DND-41 (cell line): Measurements from ENCODE around the gene NLGN1.

Experiments
- ATAC-seq: fragments of 200-7000 bp; cut with Tn5 transposase; 3 replicates; pipeline ENCODE4 v1.9.1; 2021; ENCODE audit warnings: low read depth; ENCODE audit not compliant: insufficient read depth
- DNase-seq: peaks from one replicate; pipeline ENCODE4 v3.0.0-alpha.2; 2020
- H2AFZ ChIP-seq: 2 replicates; pipeline ENCODE4 v1.6.0; 2012; ENCODE audit warnings: low read depth, low read length
- H3K27ac ChIP-seq: 2 replicates; pipeline ENCODE4 v1.5.1; 2012; ENCODE audit warnings: low read length, inconsistent platforms
- H3K27me3 ChIP-seq: fragments of 200-600 bp; sonication (generic); 2 replicates; pipeline ENCODE4 v1.6.0; 2012; ENCODE audit warnings: low read length, mild to moderate bottlenecking, inconsistent platforms; ENCODE audit not compliant: insufficient read depth, poor library complexity
- H3K36me3 ChIP-seq: 2 replicates; pipeline ENCODE4 v1.5.1; 2012; ENCODE audit warnings: low read length, inconsistent platforms; ENCODE audit not compliant: insufficient read depth
- H3K4me1 ChIP-seq: 2 replicates; pipeline ENCODE4 v1.5.1; 2012; ENCODE audit warnings: mild to moderate bottlenecking, low read length; ENCODE audit not compliant: insufficient read depth
- H3K4me2 ChIP-seq: 2 replicates; pipeline ENCODE4 v1.6.0; 2012; ENCODE audit warnings: mild to moderate bottlenecking, moderate library complexity, low read length, inconsistent platforms; ENCODE audit not compliant: insufficient read depth
- H3K4me3 ChIP-seq, 2 experiments: fragments of 200-600 bp in 1 of 2; shearing (Covaris generic) in 1 of 2; 2 replicates each; pipeline ENCODE4 v1.5.1; 2012 to 2016; ENCODE audit warnings: inconsistent platforms in 2 of 2, low read length in 2 of 2, mild to moderate bottlenecking in 2 of 2, low read depth in 1 of 2, moderate library complexity in 1 of 2
- H3K79me2 ChIP-seq: 2 replicates; pipeline ENCODE4 v1.6.0; 2012; ENCODE audit warnings: low read length, inconsistent platforms; ENCODE audit not compliant: insufficient read depth
- H3K9ac ChIP-seq: 2 replicates; pipeline ENCODE4 v1.6.0; 2012; ENCODE audit warnings: low read depth, mild to moderate bottlenecking, inconsistent platforms, low read length, moderate library complexity
- H3K9me3 ChIP-seq: 2 replicates; pipeline ENCODE4 v1.5.1; 2012; ENCODE audit warnings: low read length, moderate library complexity, mild to moderate bottlenecking, inconsistent platforms; ENCODE audit not compliant: insufficient read depth, severe bottlenecking
- H4K20me1 ChIP-seq: 2 replicates; pipeline ENCODE4 v1.6.0; 2012; ENCODE audit warnings: low read length; ENCODE audit not compliant: insufficient read depth
- EZH2 ChIP-seq: IDR thresholded peaks from 3 replicates; pipeline ENCODE4 v1.6.1; 2012; ENCODE audit warnings: borderline replicate concordance, low read depth, mild to moderate bottlenecking, moderate library complexity, low read length, inconsistent platforms; ENCODE audit not compliant: severe bottlenecking
- TF ChIP-seq, protein P1 (sequence below): IDR thresholded peaks from 2 replicates; pipeline ENCODE4 v1.5.1; 2012; ENCODE audit warnings: borderline replicate concordance, low read length, moderate library complexity, mild to moderate bottlenecking; ENCODE audit not compliant: poor library complexity, severe bottlenecking; ENCODE audit errors: extremely low read depth

Gene NLGN1

DNA sequence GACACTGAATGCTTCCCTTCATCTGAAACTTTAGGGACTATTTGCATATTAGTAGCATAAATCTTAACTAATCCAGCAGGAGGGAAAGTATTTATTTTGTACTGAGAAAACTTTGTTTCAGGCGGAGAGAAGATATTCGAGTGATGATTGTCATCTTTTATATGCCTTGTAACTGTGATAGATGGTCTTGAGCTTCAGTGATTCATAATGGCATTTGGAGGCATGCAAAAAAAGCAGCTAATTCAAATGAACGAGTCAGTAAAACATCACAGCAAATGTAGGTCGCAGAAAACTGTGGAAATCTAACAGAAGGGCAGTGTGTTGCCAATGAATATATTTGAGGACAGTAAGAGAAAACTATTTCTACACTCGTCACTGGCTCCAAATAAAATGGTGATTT, 817.9 kb downstream of the NLGN1 start:
- no peak overlapping the region for H3K4me3 ChIP-seq
- no peak for DNase-seq
- H3K27me3 ChIP-seq = no peaks in the 10 kb centered on the region
- H4K20me1 ChIP-seq = no peaks in the 10 kb centered on the region
- no peak for ATAC-seq
- no peak overlapping the region for H2AFZ ChIP-seq
- TF ChIP-seq, protein P1, sequence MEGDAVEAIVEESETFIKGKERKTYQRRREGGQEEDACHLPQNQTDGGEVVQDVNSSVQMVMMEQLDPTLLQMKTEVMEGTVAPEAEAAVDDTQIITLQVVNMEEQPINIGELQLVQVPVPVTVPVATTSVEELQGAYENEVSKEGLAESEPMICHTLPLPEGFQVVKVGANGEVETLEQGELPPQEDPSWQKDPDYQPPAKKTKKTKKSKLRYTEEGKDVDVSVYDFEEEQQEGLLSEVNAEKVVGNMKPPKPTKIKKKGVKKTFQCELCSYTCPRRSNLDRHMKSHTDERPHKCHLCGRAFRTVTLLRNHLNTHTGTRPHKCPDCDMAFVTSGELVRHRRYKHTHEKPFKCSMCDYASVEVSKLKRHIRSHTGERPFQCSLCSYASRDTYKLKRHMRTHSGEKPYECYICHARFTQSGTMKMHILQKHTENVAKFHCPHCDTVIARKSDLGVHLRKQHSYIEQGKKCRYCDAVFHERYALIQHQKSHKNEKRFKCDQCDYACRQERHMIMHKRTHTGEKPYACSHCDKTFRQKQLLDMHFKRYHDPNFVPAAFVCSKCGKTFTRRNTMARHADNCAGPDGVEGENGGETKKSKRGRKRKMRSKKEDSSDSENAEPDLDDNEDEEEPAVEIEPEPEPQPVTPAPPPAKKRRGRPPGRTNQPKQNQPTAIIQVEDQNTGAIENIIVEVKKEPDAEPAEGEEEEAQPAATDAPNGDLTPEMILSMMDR = no peak
- TF ChIP-seq EZH2 = no peak
- H3K27ac ChIP-seq = no peak overlapping the region
- no peak overlapping the region for H3K4me2 ChIP-seq
- H3K79me2 ChIP-seq = no peaks in the 10 kb centered on the region
- no peaks in the 10 kb centered on the region for H3K9me3 ChIP-seq
- H3K9ac ChIP-seq = no peak overlapping the region
- H3K4me1 ChIP-seq = peaks cover 2% of the 10 kb centered on the region; the same call in 1 of the 2 replicates
- no peaks in the 10 kb centered on the region for H3K36me3 ChIP-seq

- Histone ChIP-seq H3K4me1 (peaks cover 2% of the 10 kb centered on the region; the same call in 1 of the 2 replicates), H4K20me1 (no peaks in the 10 kb centered on the region), H3K4me3 (no peak overlapping the region), H3K4me2 (no peak overlapping the region), H3K27ac (no peak overlapping the region), H3K9me3 (no peaks in the 10 kb centered on the region), H3K27me3 (no peaks in the 10 kb centered on the region), H3K9ac (no peak overlapping the region), H2AFZ (no peak overlapping the region), H3K79me2 (no peaks in the 10 kb centered on the region), H3K36me3 (no peaks in the 10 kb centered on the region)
- DNase-seq (no peak), ATAC-seq (no peak)
- TF ChIP-seq EZH2 = no peak
- TF ChIP-seq, protein P1 = no peak
These were observed 818.5 kb downstream of the NLGN1 start for GRCh38 chr3:174216019-174216418.

DNA sequence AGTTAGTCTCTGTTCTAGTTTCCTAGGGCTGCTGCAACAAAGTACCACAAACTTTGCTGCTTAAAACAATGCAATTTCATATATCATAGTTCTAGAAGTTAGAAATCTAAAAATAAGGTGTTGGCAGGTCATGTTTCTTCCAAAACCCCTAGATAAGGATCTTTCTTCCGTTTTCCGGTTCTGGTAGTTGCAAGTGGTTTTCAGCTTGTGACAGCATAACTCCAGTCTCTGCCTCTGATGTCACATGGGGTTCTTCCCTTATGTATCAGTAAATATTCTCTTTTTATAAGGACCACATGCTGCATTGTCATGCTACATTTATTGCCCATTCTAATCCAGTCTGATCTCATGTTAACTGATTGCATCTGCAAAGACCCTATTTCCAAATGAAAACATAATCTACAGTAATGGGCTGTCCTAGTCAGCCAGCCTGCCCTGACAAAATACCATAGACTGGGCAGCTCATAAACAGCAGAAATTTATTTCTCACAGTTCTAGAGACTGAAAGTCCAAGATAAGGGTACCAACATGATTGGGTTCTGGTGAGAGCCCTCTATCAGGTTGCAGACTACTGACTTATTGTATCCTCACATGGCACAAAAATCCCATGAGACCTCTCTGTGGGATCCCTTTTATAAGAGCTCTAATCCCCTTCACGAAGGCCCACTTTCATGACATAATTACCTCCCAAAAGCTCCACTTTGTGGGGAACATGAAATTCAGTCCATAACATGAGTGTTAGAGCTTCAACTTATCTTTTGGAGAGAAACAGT, 819.6 kb downstream of the NLGN1 start:
- ATAC-seq (peak; percentile 69), DNase-seq (peak; percentile 18)
- no peak overlapping the region for H3K27ac ChIP-seq
- no peak overlapping the region for H3K4me2 ChIP-seq
- no peak overlapping the region for H3K9ac ChIP-seq
- TF ChIP-seq, protein P1 = no peak
- no peak for TF ChIP-seq EZH2
- H2AFZ ChIP-seq = no peak overlapping the region
- H3K4me1 ChIP-seq = peaks cover 2% of the 10 kb centered on the region; the same call in 1 of the 2 replicates
- H3K4me3 ChIP-seq = no peak overlapping the region
- no peaks in the 10 kb centered on the region for H3K9me3 ChIP-seq
- no peaks in the 10 kb centered on the region for H3K27me3 ChIP-seq
- H3K36me3 ChIP-seq = no peaks in the 10 kb centered on the region
- no peaks in the 10 kb centered on the region for H4K20me1 ChIP-seq
- no peaks in the 10 kb centered on the region for H3K79me2 ChIP-seq
